HuH-7 (cell line): Measurements from ENCODE around the gene XPO6.
"Not testable (repeated sequence)": the region's sequence is repeated elsewhere in the genome, so short reads cannot be mapped to it uniquely, and the experiment has no call there.

Source experiments
- DNase-seq: peaks from one replicate; pipeline ENCODE4 v3.0.0; 2011; ENCODE audit warnings: low spot score

The XPO6 gene

GRCh38 chr16:28211758-28212531 is at the start of gene XPO6:
XPO6 (minus strand) TSS chr16:28211965; CDS start chr16:28211368, 597 bp downstream.
- DNase-seq: peak; percentile 86

- DNase-seq: no peak
Observed at GRCh38 chr16:28260193-28260592, 48.4 kb upstream of the XPO6 start.

DNA sequence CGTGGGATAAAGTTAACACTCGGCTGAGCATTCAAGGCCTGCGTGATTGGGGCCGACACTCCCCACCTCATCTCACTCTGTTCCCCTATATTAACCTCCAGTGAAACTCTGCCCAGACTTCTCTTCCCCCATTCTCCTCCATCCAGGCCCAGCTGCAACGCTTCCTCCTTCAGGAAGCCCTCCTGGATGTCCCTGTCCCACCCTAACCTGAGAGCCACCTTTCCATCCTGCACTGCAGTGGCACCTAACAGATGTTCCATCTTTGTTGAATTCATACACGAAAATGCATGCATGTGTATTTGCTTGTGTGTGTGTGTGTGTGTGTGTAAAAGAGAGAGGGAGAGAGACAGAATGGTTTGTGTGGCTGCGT is 48.0 kb upstream of the XPO6 start:
- no peak for DNase-seq

GRCh38 chr16:28259091-28259780 is 47.5 kb upstream of the XPO6 start:
- DNase-seq: no peak

DNA sequence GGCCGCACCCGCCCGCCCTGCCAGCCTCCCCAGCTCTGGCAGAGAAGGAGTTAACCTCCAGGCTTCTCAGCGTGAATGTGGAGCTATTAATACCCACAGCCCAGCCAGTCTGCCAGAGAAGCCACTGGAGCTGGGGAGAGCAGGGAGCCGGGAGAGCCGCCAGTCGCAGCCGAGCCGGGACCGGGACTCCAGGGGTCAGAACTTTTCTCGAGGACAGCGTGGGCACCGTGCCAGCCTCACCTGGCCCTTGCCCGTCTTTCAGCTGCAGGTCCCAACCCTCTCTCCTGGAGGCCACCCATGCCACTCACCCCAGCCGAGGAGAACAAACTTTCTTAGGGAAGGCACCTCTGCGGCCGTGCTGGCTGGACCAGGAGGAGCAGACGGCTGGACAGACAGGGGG is 46.8 kb upstream of the XPO6 start:
- DNase-seq: no peak

GRCh38 chr16:28257256-28257655 is 45.5 kb upstream of the XPO6 start:
- DNase-seq: no peak

DNA sequence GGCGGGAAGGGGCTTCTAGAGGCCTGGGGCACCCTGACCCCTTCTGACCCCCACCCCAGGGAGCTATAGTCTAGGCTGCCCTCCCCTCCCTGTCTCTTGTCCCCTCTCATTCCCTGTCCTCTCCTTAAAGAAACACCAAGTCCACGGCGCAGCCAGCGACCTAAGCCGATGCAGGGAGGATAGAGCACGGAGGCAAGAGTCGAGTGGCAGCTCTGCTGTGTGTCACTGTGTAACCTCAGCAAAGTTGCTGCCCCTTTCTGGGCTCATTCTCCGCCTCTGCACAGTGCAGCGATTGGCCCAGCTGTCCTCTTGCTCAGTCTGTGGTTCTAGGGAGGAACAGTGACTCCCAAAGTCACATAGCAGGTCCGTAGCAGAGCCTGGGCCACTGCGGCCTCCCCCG is 44.1 kb upstream of the XPO6 start:
- DNase-seq: no peak

DNA sequence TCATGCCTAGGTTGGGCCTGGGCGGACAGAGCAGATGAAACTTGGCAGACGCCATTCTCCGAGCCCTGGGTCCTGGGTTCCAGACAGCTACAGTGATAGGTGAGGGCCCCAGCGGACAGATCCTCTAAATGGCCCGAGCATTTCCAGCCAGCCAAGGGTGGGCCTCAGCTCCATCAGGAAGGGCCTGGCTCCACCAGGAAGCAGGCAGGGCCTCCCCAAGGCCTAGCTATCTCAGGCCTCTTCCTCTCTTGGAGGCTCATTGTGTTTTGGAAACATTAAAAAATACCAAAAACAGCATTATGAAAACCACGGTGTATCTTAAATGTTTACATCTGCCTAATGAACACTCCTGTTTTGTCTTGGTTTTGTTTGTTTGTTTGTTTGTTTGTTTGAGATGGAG is 42.4 kb upstream of the XPO6 start:
- no peak for DNase-seq

DNA sequence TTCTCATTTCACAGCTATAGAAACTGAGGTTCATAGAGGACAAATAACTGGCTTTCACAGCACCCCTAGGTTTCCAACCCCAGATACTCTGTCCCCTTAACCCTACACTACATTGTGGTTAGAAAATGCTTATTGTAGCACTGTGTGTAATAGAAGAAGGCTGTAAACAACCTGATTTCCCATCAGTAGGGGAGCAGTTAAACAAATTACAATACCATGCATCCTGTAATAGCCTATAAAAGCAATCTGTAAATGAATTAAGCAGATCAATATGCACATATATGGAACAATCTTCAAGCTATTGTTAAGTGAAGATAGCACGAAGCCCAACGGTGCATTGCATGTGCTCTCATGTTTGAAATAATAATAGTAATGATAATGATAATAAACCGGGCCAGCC is 39.2 kb upstream of the XPO6 start:
- DNase-seq: no peak

DNA sequence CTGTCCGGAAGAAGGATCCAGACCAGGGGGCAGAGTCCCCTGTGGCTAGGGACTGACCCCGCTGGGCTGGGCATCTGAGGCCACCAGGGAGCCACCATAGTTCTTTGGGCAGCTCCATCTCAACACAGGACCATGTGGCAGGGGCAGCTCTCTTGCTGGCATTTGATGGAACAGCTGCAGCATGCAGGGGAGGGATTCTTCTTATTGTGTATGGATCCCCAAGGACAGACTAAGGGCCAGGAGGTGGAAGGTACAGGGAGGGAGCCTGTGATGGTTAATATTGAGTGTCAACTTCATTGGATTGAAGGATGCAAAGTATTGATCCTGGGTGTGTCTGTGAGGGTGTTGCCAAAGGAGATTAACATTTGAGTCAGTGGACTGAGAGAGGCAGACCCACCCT is 37.7 kb upstream of the XPO6 start:
- DNase-seq: not testable (repeated sequence)

DNA sequence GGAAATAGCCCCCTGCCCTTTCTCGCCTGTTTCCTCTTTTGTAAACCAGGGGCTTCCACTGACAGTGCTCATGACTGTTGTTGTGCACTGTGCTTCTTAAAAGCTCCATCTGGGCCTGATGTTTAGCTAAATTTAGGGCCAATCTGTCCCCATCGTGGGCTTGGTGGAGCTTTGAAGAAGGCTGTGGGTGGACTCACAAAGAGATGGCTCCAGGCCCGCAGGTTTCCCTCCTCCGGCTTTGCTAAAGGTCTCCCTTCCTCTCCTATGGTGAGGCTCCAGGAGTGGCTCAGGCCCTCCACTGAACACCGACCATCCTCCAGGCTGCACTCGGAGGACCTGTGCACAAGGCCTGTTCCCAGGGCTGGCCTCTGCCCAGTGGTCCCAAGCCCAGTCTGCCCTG is 30.2 kb upstream of the XPO6 start:
- DNase-seq: no peak

- no peak for DNase-seq
Observed at GRCh38 chr16:28237754-28238357, 26.1 kb upstream of the XPO6 start.

GRCh38 chr16:28231763-28232162 is 20.0 kb upstream of the XPO6 start:
- no peak for DNase-seq

DNA sequence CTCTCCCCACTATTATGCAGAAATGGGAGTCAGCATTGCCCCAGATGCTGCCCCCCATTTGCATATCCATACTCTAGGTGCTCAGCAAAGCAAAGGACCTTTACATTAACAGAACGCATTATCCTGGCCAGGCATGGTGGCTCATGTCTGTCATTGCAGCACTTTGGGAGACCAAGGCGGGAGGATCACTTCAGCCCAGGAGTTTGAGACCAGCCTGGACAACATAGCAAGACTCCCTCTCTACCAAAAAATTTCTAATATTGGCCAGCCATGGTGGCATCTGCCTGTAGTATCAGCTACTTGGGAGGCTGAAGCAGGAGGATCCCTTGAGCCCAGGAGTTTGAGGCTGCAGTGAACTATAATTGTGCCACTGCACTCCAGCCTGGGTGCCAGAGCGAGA is 12.1 kb upstream of the XPO6 start:
- not testable (repeated sequence) for DNase-seq

DNA sequence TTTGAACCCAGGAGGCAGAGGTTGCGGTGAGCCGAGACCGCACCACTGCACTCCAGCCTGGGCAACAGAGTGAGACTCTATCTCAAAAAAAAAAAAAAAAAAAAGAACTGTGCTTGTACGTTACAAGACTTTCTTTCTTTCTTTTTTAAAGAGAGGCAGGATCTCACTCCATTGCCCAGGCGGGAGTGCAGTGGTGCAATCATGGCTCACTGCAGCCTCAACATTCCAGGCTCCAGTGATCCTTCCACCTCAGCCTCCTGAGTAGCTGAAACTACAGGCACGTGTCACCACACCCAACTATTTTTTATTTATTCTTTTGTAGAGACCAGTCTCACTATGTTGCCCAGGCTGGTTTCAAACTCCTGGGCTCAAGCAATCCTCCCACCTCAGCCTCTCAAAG is 8.0 kb upstream of the XPO6 start:
- not testable (repeated sequence) for DNase-seq

DNA sequence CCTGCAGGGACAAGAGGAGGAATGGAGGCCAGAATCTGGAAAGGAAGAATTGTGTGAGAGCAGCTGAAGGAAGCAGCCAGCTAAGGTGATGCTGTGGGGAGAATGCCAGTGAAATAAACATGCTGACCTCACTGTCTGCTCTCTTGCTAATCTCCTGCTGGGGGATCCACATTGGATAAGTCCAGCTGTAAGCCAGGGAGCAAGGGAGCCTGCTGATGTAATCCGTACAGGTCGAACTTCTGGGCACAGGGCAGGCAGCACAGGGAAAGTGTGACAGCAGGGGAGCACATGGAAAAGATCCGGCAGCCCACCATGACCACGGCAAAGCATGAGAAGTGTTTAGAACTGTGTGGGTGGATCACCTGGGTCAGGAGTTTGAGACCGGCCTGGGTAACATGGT is 7.5 kb upstream of the XPO6 start:
- DNase-seq: no peak

DNA sequence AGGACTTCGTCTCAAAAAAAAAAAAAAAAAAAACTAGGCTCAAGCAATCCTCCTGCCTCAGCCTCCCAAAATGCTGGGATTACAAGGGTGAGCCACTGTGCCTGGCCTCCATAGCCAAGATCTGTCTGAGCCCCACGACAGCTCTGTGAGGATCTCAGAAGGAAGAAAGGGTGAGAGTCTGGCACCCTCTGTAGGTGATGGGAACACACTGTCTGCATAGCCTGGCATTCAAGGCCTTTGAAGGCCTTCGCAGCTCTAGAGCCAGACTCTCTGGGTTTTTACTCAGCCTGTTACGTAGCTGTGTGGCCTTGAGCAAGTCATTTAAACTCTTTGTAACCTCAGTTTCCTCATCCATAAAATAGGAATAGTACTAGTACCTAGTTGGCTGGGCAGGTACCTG is 6.3 kb upstream of the XPO6 start:
- peak; percentile 52 for DNase-seq

DNA sequence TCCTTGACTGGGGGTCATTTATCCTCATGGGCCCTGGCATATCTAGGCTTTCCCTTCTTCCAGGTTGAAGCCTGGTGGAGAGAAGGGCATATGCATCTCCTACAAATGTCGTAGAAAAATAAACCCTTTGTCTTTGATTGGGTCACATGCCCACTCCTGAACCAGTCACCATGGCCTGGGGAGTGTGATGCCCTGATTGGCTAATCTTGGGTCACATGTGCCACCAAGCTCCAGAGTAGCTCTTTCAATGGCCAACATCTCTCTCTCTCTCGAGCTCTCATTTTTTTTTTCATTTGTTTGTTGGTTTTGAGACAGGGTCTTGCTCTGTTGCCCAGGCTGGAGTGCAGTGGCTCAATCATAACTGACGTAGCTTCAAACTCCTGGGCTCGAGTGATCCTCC is 5.6 kb upstream of the XPO6 start:
- no peak for DNase-seq

DNA sequence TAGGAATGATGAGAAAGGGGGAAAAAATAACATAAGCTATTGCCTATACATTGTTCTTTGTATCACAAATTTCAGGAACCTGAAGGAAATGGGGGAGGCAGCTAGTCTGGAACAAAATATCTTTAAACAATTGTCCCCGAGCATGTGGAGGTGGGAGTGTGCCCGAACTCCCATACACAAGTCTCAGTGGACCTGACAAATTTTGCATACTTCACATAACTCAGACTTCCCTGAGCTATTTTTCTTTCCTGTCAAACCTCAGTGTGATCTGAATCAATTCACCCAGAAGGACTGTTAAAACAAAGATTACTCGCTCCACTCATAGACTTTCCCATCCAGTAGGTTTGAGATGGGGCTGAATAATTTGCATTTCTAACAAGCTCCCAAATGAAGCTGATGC is 1.6 kb upstream of the XPO6 start:
- no peak for DNase-seq

DNA sequence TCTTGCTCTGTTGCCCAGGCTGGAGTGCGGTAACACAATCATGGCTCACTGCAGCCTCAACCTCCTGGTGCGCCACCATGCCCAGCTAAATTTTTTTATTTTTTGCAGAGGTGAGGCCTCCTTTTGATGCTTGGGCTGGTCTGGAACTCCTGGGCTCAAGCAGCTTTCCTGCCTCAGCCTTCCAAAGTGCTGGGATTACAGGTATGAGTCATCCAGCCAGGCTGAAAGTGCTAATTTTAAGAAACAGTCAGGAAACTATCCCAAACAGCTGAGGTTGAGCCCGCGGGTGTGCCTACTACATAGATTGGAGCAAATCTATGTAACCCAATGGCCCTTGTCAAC is 738 bp upstream of the XPO6 start:
- DNase-seq: no peak

DNA sequence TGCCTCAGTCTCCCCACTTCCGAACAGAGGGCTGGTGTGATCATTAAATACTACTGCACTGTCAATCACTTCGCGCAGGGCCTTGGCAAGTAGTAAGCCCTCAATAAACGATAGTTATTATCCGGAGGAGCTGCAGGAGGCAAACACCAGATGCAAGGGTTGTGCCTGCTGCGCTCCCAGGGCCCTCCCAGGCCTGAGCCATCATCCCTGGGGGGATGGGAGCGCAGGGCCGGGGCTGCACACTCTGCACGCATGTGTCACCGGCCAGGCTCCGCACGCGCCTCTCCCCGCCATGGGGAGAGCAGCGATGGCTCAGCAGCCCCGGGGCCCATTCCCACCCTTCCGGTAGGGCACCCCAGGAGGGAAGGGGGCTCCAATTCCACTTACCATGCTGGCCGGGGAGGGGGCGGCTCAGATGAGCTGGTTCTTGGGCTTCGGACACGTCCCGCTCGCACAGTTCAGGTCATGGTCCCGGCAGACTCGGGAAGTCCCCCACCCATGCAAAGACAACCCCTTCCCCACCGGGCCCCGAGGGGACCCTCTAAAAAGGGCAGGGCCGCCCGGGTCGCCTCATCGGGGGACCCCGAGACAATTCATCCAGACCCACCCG is 681 bp downstream of the XPO6 start:
- peak; percentile 60 for DNase-seq

DNA sequence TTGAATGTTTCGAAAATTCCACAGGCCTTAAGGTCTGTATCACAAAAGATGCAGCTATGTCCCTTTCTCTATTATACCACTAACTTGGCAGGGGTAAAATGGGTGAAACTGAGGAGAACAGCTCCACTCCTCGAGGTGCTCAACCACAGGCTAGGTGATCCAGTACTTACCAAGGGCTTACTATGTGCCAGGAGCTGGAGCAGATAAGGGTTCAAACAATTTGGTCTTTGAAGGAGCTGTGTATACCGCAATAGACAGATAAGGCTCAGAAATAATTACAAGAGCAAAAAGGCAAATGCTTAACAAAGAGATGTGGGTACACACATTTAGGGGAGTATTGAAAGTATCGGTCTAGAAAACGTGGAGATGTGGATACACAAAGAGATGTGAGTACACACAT is 1.5 kb downstream of the XPO6 start:
- DNase-seq: no peak

DNA sequence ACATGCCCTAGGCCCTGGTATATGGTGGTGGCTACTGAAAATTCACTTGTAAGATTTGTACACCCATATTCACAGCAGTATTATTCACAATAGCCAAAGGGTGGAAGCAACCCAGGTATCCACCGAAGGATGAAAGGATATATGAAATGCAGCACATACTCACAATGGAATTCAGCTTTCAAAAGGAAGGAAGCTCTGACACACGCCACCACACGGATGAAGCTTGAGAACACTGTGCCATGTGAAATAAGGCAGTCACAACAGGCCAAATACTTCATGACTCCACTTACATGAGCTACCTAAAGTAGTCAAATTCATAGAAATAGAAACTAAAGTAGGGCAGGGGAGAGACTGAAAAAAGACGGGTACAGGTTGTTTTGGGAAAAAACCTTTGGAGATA is 2.9 kb downstream of the XPO6 start:
- no peak for DNase-seq
